ENCODE data around the gene SLC37A1.
A peak's percentile ranks its signal among the peaks of the same experiment; 100 is the strongest.

The SLC37A1 gene

GRCh38 chr21:42578761-42579415 is 65.2 kb downstream of the SLC37A1 start:
- no peak for DNase-seq (ENCODE audit: low spot score)

- no peak for DNase-seq (ENCODE audit: low spot score)
Measured at GRCh38 chr21:42579456-42580075, 65.9 kb downstream of the SLC37A1 start.

- DNase-seq (ENCODE audit: low spot score): no peak
Measured at GRCh38 chr21:42580076-42580792, 66.6 kb downstream of the SLC37A1 start.

GRCh38 chr21:42580793-42581321 is 67.2 kb downstream of the SLC37A1 start:
- no peak for DNase-seq (ENCODE audit: low spot score)

- DNase-seq (ENCODE audit: low spot score): no peak
Measured at GRCh38 chr21:42581336-42581992, 67.8 kb downstream of the SLC37A1 start.

GRCh38 chr21:42581993-42582786 is 68.5 kb downstream of the SLC37A1 start:
- DNase-seq (ENCODE audit: low spot score): no peak

- no peak for DNase-seq (ENCODE audit: low spot score)
Measured at GRCh38 chr21:42582787-42583476, 69.3 kb downstream of the SLC37A1 start.

GRCh38 chr21:42583477-42584295 is 70.0 kb downstream of the SLC37A1 start:
- DNase-seq (ENCODE audit: low spot score): no peak

GRCh38 chr21:42584296-42584641 is 70.6 kb downstream of the SLC37A1 start:
- no peak for DNase-seq (ENCODE audit: low spot score)

- no peak for DNase-seq (ENCODE audit: low spot score)
Measured at GRCh38 chr21:42585881-42586280, 72.2 kb downstream of the SLC37A1 start.

GRCh38 chr21:42586406-42586805 is 72.8 kb downstream of the SLC37A1 start:
- no peak for DNase-seq (ENCODE audit: low spot score)

- no peak for DNase-seq (ENCODE audit: low spot score)
Measured at GRCh38 chr21:42587036-42587435, 73.4 kb downstream of the SLC37A1 start.

GRCh38 chr21:42590431-42591131 is 76.9 kb downstream of the SLC37A1 start:
- DNase-seq (ENCODE audit: low spot score): no peak

- DNase-seq (ENCODE audit: low spot score): no peak
Measured at GRCh38 chr21:42591170-42591869, 77.7 kb downstream of the SLC37A1 start.

- no peak for DNase-seq (ENCODE audit: low spot score)
Measured at GRCh38 chr21:42592156-42592820, 78.6 kb downstream of the SLC37A1 start.

- DNase-seq (ENCODE audit: low spot score): peak; percentile 79
Measured at GRCh38 chr21:42593007-42593814, 79.6 kb downstream of the SLC37A1 start.

GRCh38 chr21:42594616-42595282 is 81.1 kb downstream of the SLC37A1 start:
- no peak for DNase-seq (ENCODE audit: low spot score)

Data from COLO829 (cell line).